CD4-positive, CD25-positive, alpha-beta regulatory T cell (primary cell): ENCODE measurements around the gene SF3B4. TPM values are rescaled to one million over a fixed set of nuclear protein-coding genes. Genes with fewer than 3 reads are reported as not detected.
"Not testable (repeated sequence)": the region's sequence is repeated elsewhere in the genome, so short reads cannot be mapped to it uniquely, and the experiment has no call there.

Source experiments
- ATAC-seq, 2 donors: fragments of 150-1000 bp; cut with Tn5 transposase; one replicate each; pipeline ENCODE4 v1.10.0; 2021; ENCODE audit warnings: low read depth in 2 of 2, moderate number of reproducible peaks in 2 of 2, moderate library complexity in 1 of 2
- DNase-seq, 3 donors: peaks; one replicate each; pipeline versions ENCODE4 v3.0.0 to v3.0.0-alpha.2; 2012 to 2022; ENCODE audit warnings: mixed read lengths in 1 of 3
- H3K27ac ChIP-seq: one replicate; pipeline ENCODE4 v1.7.0; 2013; ENCODE audit warnings: mild to moderate bottlenecking, low read length; ENCODE audit not compliant: insufficient read depth, poor library complexity, severe bottlenecking
- H3K27me3 ChIP-seq: one replicate; pipeline ENCODE4 v1.7.0; 2013; ENCODE audit warnings: low read length; ENCODE audit not compliant: control insufficient read depth, insufficient read depth
- H3K36me3 ChIP-seq: one replicate; pipeline ENCODE4 v1.7.0; 2013; ENCODE audit warnings: mild to moderate bottlenecking, low read length, moderate library complexity; ENCODE audit not compliant: control insufficient read depth, insufficient read depth
- H3K4me1 ChIP-seq: 2 replicates; pipeline ENCODE4 v1.7.0; 2013; ENCODE audit warnings: mild to moderate bottlenecking, low read length; ENCODE audit not compliant: insufficient read depth, control insufficient read depth, poor library complexity, severe bottlenecking
- H3K4me3 ChIP-seq: one replicate; pipeline ENCODE4 v1.7.0; 2013; ENCODE audit warnings: low read depth, mild to moderate bottlenecking, low read length, moderate library complexity
- H3K9me3 ChIP-seq, 2 experiments: 1 replicate in 1 of 2; 2 replicates in 1 of 2; pipeline ENCODE4 v1.7.0; 2013; ENCODE audit warnings: low read length in 2 of 2, mild to moderate bottlenecking in 1 of 2, moderate library complexity in 1 of 2; ENCODE audit not compliant: control insufficient read depth in 2 of 2
- H3K27ac Mint-ChIP-seq, 3 donors: one replicate each; pipeline ENCODE4 v1.8.0; 2020 to 2022; ENCODE audit warnings: mild to moderate bottlenecking in 3 of 3, mixed read lengths in 3 of 3, moderate library complexity in 2 of 3
- H3K27me3 Mint-ChIP-seq: one replicate; pipeline ENCODE4 v1.8.0; 2022; ENCODE audit warnings: mild to moderate bottlenecking, mixed read lengths
- H3K36me3 Mint-ChIP-seq: one replicate; pipeline ENCODE4 v1.8.0; 2020; ENCODE audit warnings: mixed read lengths
- H3K4me1 Mint-ChIP-seq, 4 donors: one replicate each; pipeline ENCODE4 v1.8.0; 2020 to 2022; ENCODE audit warnings: mixed read lengths in 4 of 4, mild to moderate bottlenecking in 1 of 4
- H3K4me3 Mint-ChIP-seq, 4 donors: one replicate each; pipeline ENCODE4 v1.8.0; 2020 to 2022; ENCODE audit warnings: mild to moderate bottlenecking in 4 of 4, mixed read lengths in 4 of 4, moderate library complexity in 3 of 4
- H3K9me3 Mint-ChIP-seq, 7 donors: one replicate each; pipeline ENCODE4 v1.8.0; 2020 to 2022; ENCODE audit warnings: mixed read lengths in 7 of 7, mild to moderate bottlenecking in 3 of 7, moderate library complexity in 2 of 7
- polyA plus RNA-seq, 4 donors: library from polyadenylated mRNA; unstranded; fragments of 300-500 nt; fragmentation: Illumina TruSeq; gene quantifications; one replicate each; pipeline ENCODE4 v1.2.3, GENCODE V29; 2021
- total RNA-seq: library from RNA; stranded (reverse); gene quantifications from one replicate; pipeline ENCODE4 v1.2.3, GENCODE V29; 2022

SF3B4 gene
- total and polyA plus RNA-seq, 5 donors from 2014 or later, result 56.0 to 103 (median 84.4) TPM

DNA sequence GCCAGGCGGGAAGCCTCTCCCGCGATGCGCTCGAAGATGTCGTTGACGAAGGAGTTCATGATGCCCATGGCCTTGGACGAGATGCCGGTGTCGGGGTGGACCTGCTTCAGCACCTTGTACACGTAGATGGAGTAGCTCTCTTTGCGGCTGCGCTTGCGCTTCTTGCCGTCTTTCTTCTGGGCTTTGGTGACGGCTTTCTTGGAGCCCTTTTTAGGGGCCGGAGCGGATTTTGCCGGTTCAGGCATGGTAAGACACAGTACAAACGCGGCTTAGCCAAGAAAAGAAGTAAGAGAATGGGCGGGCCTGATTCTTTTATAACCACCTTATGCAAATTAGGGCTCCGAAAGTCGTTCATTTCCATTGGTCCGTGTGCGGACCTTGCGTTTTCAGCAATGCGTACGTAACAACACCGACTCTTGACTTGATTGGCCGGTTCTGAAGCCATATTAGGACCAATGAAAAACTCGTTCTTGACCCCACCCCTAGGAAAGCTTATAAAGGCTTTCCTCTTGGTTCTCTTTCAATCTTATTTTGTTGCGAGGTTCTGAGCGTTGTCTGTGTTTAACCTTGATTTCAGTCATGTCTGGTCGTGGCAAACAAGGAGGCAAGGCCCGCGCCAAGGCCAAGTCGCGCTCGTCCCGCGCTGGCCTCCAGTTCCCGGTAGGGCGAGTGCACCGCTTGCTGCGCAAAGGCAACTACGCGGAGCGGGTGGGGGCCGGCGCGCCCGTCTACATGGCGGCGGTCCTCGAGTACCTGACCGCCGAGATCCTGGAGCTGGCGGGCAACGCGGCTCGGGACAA, 41.0 kb downstream of the SF3B4 start:
- H3K4me1 ChIP-seq, result peaks cover 27% of the 10 kb centered on the region
- H3K27ac ChIP-seq, result peak overlapping the region; percentile 95
- ATAC-seq (peak; percentile 76 to 78), DNase-seq (peak; percentile 84 to 98 (median 95))
- H3K4me1 Mint-ChIP-seq, result peaks cover 0 to 13% (median 8%) of the 10 kb centered on the region in 4 donors
- no peak overlapping the region for H3K4me3 Mint-ChIP-seq
- H3K9me3 ChIP-seq, result no peaks in the 10 kb centered on the region
- peak overlapping the region; percentile 96 for H3K4me3 ChIP-seq
- H3K36me3 Mint-ChIP-seq, result no peaks in the 10 kb centered on the region
- H3K27ac Mint-ChIP-seq, result no peak overlapping the region
- no peaks in the 10 kb centered on the region for H3K36me3 ChIP-seq
- no peaks in the 10 kb centered on the region for H3K27me3 Mint-ChIP-seq
- H3K27me3 ChIP-seq, result no peaks in the 10 kb centered on the region
- no peaks in the 10 kb centered on the region for H3K9me3 Mint-ChIP-seq

DNA sequence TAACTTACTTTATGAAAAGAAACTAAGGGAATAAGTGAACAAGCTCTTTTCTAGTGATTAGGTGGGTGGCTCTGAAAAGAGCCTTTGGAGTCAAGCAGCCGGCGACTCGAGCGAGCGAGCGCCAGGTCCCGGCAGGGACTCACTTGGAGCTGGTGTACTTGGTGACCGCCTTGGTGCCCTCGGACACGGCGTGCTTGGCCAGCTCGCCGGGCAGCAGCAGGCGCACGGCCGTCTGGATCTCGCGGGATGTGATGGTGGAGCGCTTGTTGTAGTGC, 41.5 kb downstream of the SF3B4 start:
- H3K36me3 Mint-ChIP-seq, H3K9me3 Mint-ChIP-seq, H3K27ac Mint-ChIP-seq, H3K27me3 Mint-ChIP-seq, H3K9me3 ChIP-seq, H3K4me3 Mint-ChIP-seq, ATAC-seq, H3K36me3 ChIP-seq, DNase-seq, H3K27me3 ChIP-seq: not testable (repeated sequence)
- H3K27ac ChIP-seq, result peak overlapping the region; percentile 95
- peaks cover 27% of the 10 kb centered on the region for H3K4me1 ChIP-seq
- H3K4me3 ChIP-seq, result peak overlapping the region; percentile 96
- peaks cover 0 to 15% (median 9%) of the 10 kb centered on the region in 4 donors for H3K4me1 Mint-ChIP-seq

DNA sequence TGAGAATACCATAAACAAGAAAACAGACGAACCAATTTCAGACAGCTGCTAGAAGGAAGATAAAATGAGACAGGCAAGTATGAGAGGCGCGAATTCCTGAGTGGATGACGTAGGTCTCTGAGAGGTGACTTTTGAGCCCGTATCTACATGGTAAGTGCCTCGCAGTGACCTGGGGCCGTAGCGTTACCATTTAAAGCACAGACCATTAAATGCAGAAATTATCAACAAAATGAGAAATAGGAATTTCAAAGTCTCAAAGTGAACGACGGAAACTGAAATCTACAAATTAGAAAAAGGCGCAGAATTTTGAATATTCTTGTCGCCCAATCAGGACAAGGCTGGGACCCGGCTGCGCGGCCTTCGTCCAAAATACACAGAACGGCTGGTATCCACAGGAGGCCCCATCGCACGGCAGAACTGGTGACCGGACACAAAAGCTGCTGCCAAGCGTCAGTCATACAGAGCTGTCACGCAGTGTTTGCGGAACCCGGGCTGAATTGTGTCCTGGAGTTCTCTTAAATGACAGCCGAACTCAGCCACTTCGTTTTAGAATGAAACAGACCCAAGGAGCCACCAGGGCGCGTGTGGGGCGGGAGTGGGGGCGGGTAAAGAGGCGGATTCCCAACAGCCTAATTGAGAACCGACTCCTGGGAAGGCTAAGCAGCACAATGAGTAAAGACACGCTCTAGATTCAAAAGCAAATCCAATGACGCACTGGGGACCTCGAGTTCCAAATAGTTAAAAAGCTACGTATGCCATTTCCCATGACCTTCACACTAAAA, 42.1 kb downstream of the SF3B4 start:
- H3K4me3 Mint-ChIP-seq, result no peak overlapping the region
- no peak for ATAC-seq
- no peaks in the 10 kb centered on the region for H3K9me3 Mint-ChIP-seq

DNA sequence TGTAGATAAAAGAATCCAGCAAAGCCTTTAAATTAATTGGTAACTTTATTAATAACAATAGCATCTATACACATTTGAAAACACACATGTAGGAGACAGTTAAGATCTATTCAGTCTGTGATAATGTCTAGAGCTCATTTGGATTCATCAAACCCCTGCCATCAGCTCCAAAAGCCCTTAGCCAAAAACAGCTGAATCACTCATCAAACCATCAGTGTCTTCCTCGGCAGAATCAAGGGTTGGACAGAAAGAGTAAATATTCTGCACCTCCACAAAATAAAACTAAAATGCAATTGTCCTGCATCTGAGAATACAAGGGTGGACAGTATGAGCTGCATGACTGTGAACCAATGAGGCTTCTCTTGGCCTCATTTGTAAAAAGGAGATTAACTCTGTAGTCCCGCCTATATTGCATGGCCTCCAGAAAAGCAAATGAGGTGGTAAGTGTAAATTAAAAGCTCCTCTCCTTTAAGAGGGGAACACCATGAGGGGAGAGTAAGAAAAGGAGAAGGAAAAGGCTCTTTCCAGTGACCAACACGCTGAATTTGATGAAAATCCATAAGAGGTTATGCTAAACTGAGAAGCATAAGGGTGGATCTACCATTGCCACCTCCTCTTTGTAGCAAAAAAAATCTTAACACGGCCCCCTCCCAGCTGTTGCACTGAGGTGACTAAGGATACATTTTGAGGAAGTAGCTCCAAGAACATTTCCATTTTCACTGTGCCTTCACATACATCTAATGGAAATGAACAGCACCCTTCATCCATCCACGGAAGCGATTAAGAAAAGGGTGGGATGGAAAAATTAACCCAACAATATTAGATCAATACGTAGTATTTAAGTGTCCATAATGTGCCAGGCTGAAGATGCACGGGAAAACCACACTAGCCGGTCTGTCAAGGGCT, 42.9 kb downstream of the SF3B4 start:
- Mint-ChIP-seq H3K4me3 (no peak overlapping the region), H3K27me3 (no peaks in the 10 kb centered on the region), H3K27ac (no peak overlapping the region), H3K36me3 (no peaks in the 10 kb centered on the region), H3K4me1 (peaks cover 2 to 20% (median 10%) of the 10 kb centered on the region in 4 donors), H3K9me3 (no peaks in the 10 kb centered on the region)
- Histone ChIP-seq H3K4me3 (peak overlapping the region; percentile 96), H3K27ac (peak overlapping the region; percentile 95), H3K36me3 (no peaks in the 10 kb centered on the region), H3K27me3 (no peaks in the 10 kb centered on the region), H3K9me3 (no peaks in the 10 kb centered on the region), H3K4me1 (peaks cover 34% of the 10 kb centered on the region)
- DNase-seq, result peak in 1 of 3 donors; percentile 63
- ATAC-seq, result no peak

More for the DNA sequence above, 42.1 kb downstream of the SF3B4 start:
- H3K27me3 ChIP-seq, result no peaks in the 10 kb centered on the region
- no peak overlapping the region for H3K27ac Mint-ChIP-seq
- DNase-seq, result peak; percentile 43 to 89 (median 71)
- peaks cover 0 to 15% (median 9%) of the 10 kb centered on the region in 4 donors for H3K4me1 Mint-ChIP-seq
- no peaks in the 10 kb centered on the region for H3K9me3 ChIP-seq
- H3K36me3 Mint-ChIP-seq, result no peaks in the 10 kb centered on the region
- H3K27ac ChIP-seq, result peak overlapping the region; percentile 95
- peaks cover 27% of the 10 kb centered on the region for H3K4me1 ChIP-seq
- no peaks in the 10 kb centered on the region for H3K36me3 ChIP-seq
- no peaks in the 10 kb centered on the region for H3K27me3 Mint-ChIP-seq
- H3K4me3 ChIP-seq, result peak overlapping the region; percentile 96

DNA sequence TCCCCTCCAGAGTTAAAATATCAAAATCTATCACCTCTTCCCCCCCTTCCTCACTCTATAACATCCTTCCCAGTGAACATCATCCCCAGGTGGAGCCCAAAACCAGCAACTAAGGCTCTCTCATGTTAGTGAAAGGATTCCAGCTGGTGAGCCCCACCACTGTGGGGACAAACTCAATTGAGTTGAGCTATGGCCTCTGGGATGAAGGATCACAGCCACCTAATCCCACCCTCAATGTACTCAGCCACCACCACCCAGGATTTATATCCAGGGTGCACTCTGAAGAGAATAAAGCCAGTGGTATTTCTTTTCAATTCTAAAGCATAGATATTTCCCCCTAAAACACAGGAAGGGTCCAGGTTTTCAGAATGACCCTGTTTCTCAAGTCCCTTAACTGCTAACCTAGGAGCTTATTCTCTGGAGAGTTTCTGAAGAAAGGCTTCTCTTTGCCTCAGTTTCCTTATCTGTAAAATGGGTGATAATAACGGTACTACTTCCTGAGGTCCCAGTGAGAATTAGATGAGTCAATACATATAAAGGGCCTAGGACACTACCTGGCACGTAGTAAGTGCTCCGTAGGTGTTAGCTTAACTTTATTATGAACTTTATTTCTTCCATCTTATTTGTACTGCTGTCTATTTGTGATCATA, 43.9 kb downstream of the SF3B4 start:
- Histone ChIP-seq H3K4me1 (peaks cover 42% of the 10 kb centered on the region), H3K9me3 (no peaks in the 10 kb centered on the region), H3K36me3 (no peaks in the 10 kb centered on the region), H3K27ac (peak overlapping the region; percentile 34), H3K4me3 (peak overlapping the region; percentile 96), H3K27me3 (no peaks in the 10 kb centered on the region)
- H3K4me3 Mint-ChIP-seq, result peak overlapping the region in 2 of 4 donors; percentile 14 to 22
- H3K9me3 Mint-ChIP-seq, result no peaks in the 10 kb centered on the region
- H3K36me3 Mint-ChIP-seq, result no peaks in the 10 kb centered on the region
- H3K27me3 Mint-ChIP-seq, result no peaks in the 10 kb centered on the region
- H3K27ac Mint-ChIP-seq, result peak overlapping the region in 1 of 3 donors; percentile 45
- ATAC-seq (no peak), DNase-seq (no peak)
- H3K4me1 Mint-ChIP-seq, result peaks cover 7 to 28% (median 16%) of the 10 kb centered on the region in 4 donors

GRCh38 chr1:149881876-149882275, 45.7 kb downstream of the SF3B4 start:
- H3K36me3 ChIP-seq, result no peaks in the 10 kb centered on the region
- H3K9me3 ChIP-seq, result no peaks in the 10 kb centered on the region
- Mint-ChIP-seq H3K27me3 (no peaks in the 10 kb centered on the region), H3K4me1 (peaks cover 7 to 29% (median 16%) of the 10 kb centered on the region in 4 donors), H3K36me3 (no peaks in the 10 kb centered on the region), H3K27ac (peak overlapping the region; percentile 16 to 88 (median 47)), H3K4me3 (peak overlapping the region in 2 of 4 donors; percentile 20 to 52), H3K9me3 (no peaks in the 10 kb centered on the region)
- H3K27me3 ChIP-seq, result no peaks in the 10 kb centered on the region
- no peak overlapping the region for H3K4me3 ChIP-seq
- peaks cover 37% of the 10 kb centered on the region for H3K4me1 ChIP-seq
- H3K27ac ChIP-seq, result no peak overlapping the region
- DNase-seq (no peak), ATAC-seq (no peak)

GRCh38 chr1:149879556-149879955, 48.0 kb downstream of the SF3B4 start:
- peak overlapping the region in 3 of 4 donors; percentile 2 to 39 (median 36) for H3K4me3 Mint-ChIP-seq
- ATAC-seq (peak; percentile 83 to 91), DNase-seq (peak in 2 of 3 donors; percentile 53 to 78)
- peak overlapping the region; percentile 55 for H3K27ac ChIP-seq
- peaks cover 26% of the 10 kb centered on the region for H3K4me1 ChIP-seq
- no peaks in the 10 kb centered on the region for H3K9me3 Mint-ChIP-seq
- no peaks in the 10 kb centered on the region for H3K9me3 ChIP-seq
- no peaks in the 10 kb centered on the region for H3K27me3 ChIP-seq
- H3K36me3 Mint-ChIP-seq, result no peaks in the 10 kb centered on the region
- H3K4me1 Mint-ChIP-seq, result peaks cover 7 to 29% (median 16%) of the 10 kb centered on the region in 4 donors
- no peaks in the 10 kb centered on the region for H3K27me3 Mint-ChIP-seq
- peak overlapping the region; percentile 22 for H3K4me3 ChIP-seq
- peak overlapping the region; percentile 33 to 95 (median 42) for H3K27ac Mint-ChIP-seq
- H3K36me3 ChIP-seq, result no peaks in the 10 kb centered on the region
